ENCODE measurements around the gene MRM2. TPM values are rescaled to one million over a fixed set of nuclear protein-coding genes. Genes with fewer than 3 reads are reported as not detected.

Gene MRM2
- total RNA-seq, 4 donors from 2014 or later, result 16.0 to 21.9 (median 17.8) TPM

DNA sequence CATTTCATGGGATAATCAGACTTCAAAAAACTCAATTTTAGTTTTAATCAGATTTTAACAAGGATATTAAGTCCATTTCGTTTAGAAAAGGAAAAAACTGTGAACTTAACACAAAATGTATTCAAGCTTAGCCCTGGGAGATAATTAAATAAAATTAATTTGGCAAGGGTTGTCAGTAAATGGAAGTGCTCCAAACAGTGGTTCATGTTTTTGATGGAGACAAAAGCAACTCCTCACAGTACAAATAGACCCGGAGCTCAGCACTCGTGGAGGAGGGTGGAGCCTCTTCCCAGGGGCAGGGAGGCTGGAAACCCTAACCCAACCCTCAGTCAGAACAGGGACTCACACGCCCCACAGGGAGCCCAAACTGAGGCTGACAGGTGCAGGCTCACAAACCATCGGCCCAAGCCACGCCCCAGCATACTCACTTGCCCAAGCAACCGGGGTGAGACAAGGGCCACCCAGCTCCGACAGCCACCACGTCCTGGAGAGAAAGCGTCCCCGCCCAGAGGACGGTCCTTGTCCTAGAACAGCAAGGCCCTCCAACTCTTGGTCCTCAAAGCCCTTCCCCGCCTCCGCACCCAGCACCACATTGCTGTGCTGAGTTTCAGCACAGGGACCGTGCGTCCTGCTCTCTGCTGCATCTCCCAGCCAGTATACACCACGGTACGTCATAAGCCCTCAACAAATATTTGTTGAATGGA lies 49.0 kb downstream of the MRM2 start:
- ATAC-seq, result no peak
- WGBS, 2 donors (ENCODE audit: low coverage in 1 of 2), result 59 to 92% methylated on average over 3 to 4 of the region's 18 CpGs
- Histone ChIP-seq H3K4me1 (peaks cover 0 to 7% (median 0%) of the 10 kb centered on the region in 3 donors), H3K9me3 (peaks cover 0 to 8% (median 0%) of the 10 kb centered on the region in 3 donors), H3K27ac (no peak overlapping the region), H3K4me3 (no peak overlapping the region), H3K36me3 (peaks cover 0 to 44% of the 10 kb centered on the region in 2 donors), H3K27me3 (no peaks in the 10 kb centered on the region)
- no peak for TF ChIP-seq POLR2A (IDR thresholded peaks at IDR 0.05)
- no peak for TF ChIP-seq POLR2AphosphoS5 (IDR thresholded peaks at IDR 0.05)
- no peak for TF ChIP-seq EP300 (IDR thresholded peaks at IDR 0.05)
- TF ChIP-seq, protein P1, sequence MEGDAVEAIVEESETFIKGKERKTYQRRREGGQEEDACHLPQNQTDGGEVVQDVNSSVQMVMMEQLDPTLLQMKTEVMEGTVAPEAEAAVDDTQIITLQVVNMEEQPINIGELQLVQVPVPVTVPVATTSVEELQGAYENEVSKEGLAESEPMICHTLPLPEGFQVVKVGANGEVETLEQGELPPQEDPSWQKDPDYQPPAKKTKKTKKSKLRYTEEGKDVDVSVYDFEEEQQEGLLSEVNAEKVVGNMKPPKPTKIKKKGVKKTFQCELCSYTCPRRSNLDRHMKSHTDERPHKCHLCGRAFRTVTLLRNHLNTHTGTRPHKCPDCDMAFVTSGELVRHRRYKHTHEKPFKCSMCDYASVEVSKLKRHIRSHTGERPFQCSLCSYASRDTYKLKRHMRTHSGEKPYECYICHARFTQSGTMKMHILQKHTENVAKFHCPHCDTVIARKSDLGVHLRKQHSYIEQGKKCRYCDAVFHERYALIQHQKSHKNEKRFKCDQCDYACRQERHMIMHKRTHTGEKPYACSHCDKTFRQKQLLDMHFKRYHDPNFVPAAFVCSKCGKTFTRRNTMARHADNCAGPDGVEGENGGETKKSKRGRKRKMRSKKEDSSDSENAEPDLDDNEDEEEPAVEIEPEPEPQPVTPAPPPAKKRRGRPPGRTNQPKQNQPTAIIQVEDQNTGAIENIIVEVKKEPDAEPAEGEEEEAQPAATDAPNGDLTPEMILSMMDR (IDR thresholded peaks at IDR 0.05), result no peak

DNA sequence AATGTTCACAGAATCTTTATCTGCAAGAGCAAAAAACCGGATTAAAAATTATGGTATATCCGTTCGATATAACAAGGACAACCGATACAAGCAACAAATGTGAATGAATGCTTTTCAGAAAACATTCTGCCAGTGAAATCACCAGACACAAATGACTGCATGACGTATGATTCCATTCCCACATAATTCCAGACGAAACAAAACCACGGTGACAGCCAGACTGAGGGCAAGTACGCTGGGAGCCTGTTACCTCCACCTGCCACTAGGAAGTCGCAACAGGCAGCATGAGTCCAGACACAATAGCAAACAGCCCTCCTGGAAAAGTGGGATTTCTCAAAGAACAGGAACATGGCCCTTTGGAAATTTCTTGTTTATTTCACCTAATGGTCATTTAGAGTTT lies 51.0 kb downstream of the MRM2 start:
- no peak for ATAC-seq
- no peaks in the 10 kb centered on the region for H3K27me3 ChIP-seq
- WGBS, 2 donors (ENCODE audit: low coverage in 1 of 2), result 92 to 97% methylated on average over 8 to 9 of the region's 9 CpGs
- H3K9me3 ChIP-seq, result peaks cover 0 to 8% (median 0%) of the 10 kb centered on the region in 3 donors
- no peaks in the 10 kb centered on the region for H3K4me1 ChIP-seq
- peaks cover 0 to 33% of the 10 kb centered on the region in 2 donors for H3K36me3 ChIP-seq
- no peak for TF ChIP-seq POLR2AphosphoS5 (IDR thresholded peaks at IDR 0.05)
- no peak for TF ChIP-seq POLR2A (IDR thresholded peaks at IDR 0.05)
- no peak for TF ChIP-seq EP300 (IDR thresholded peaks at IDR 0.05)
- TF ChIP-seq, protein P1 (IDR thresholded peaks at IDR 0.05), result no peak
- no peak overlapping the region for H3K27ac ChIP-seq
- no peak overlapping the region for H3K4me3 ChIP-seq

DNA sequence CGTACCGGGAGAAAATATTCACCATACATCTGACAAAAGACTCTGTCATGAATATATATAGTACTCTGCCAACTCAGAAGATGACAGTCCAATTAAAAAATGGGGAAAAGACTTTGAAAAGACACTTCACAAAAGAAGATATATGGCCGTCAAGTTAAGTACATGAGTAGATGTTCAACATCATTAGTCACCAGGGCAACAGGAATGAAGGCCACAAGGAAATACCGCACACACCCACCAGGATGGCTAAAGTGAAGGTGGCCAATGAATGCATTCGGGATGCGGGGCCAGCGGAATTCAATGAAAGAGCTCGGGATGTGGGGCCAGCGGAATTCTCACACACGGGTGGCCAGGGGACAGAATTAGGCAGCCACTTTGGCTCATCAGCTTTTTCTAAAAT lies 51.5 kb downstream of the MRM2 start:
- Histone ChIP-seq H3K4me1 (no peaks in the 10 kb centered on the region), H3K27me3 (no peaks in the 10 kb centered on the region), H3K9me3 (peaks cover 0 to 4% (median 0%) of the 10 kb centered on the region in 3 donors), H3K36me3 (peaks cover 0 to 28% of the 10 kb centered on the region in 2 donors), H3K27ac (no peak overlapping the region), H3K4me3 (no peak overlapping the region)
- 88 to 89% methylated on average over 8 to 10 of the region's 10 CpGs for WGBS, 2 donors (ENCODE audit: low coverage in 1 of 2)
- ATAC-seq, result no peak
- TF ChIP-seq, protein P1 (IDR thresholded peaks at IDR 0.05), result no peak
- TF ChIP-seq POLR2A (IDR thresholded peaks at IDR 0.05), result no peak
- no peak for TF ChIP-seq POLR2AphosphoS5 (IDR thresholded peaks at IDR 0.05)
- TF ChIP-seq EP300 (IDR thresholded peaks at IDR 0.05), result no peak

DNA sequence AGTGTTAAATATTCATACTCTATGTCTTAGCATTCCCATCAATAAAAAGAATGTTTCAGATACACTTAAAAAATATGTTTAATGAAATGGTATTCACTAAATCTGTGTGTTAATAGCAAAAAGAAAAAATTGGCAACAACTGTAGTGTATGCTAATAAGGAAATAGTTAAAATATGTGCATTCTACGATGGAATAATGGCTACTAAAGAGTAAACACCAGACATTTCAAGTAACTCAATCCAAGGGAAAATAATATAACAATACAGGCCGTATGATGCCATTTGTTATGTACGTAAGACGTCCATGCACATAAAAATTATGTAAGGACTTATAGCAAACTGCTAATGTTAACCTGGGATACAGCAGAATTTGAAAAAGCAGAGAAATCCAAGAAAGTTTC lies 55.8 kb downstream of the MRM2 start:
- H3K27me3 ChIP-seq, result no peaks in the 10 kb centered on the region
- peaks cover 0 to 17% of the 10 kb centered on the region in 2 donors for H3K36me3 ChIP-seq
- no peak overlapping the region for H3K27ac ChIP-seq
- no peak for TF ChIP-seq POLR2AphosphoS5 (IDR thresholded peaks at IDR 0.05)
- TF ChIP-seq POLR2A (IDR thresholded peaks at IDR 0.05), result no peak
- TF ChIP-seq, protein P1 (IDR thresholded peaks at IDR 0.05), result no peak
- TF ChIP-seq EP300 (IDR thresholded peaks at IDR 0.05), result no peak
- WGBS, 2 donors (ENCODE audit: low coverage in 1 of 2), result 82 to 85% methylated on average over 4 of the region's 4 CpGs
- H3K9me3 ChIP-seq, result no peaks in the 10 kb centered on the region
- no peaks in the 10 kb centered on the region for H3K4me1 ChIP-seq
- no peak for ATAC-seq
- H3K4me3 ChIP-seq, result no peak overlapping the region

DNA sequence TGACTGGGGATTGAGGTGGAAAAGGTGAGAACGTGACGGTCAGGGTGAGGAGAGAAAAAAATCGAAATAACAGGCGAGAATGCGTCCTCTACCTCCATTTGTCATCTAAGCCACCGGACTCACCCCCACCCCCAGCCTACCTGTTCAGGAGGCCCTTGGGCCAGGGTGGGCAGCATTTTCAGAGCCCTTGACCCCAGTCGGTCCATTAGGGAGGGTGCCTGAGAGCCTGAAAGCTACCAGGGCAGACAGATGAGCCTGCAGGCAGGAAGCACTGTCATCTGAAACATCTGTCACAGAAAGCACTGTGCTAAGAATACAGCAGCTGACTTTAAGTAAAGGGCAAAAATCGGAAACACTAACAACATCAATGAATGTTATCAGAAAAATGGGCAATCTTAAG lies 56.3 kb downstream of the MRM2 start:
- no peak for ATAC-seq

More for the DNA sequence above, 56.3 kb downstream of the MRM2 start:
- no peaks in the 10 kb centered on the region for H3K9me3 ChIP-seq
- no peak overlapping the region for H3K4me3 ChIP-seq
- 83 to 89% methylated on average over 2 to 7 of the region's 8 CpGs for WGBS, 2 donors (ENCODE audit: low coverage in 1 of 2)
- H3K4me1 ChIP-seq, result no peaks in the 10 kb centered on the region
- H3K36me3 ChIP-seq, result peaks cover 0 to 20% of the 10 kb centered on the region in 2 donors
- no peaks in the 10 kb centered on the region for H3K27me3 ChIP-seq
- no peak for TF ChIP-seq EP300 (IDR thresholded peaks at IDR 0.05)
- no peak for TF ChIP-seq POLR2AphosphoS5 (IDR thresholded peaks at IDR 0.05)
- TF ChIP-seq, protein P1 (IDR thresholded peaks at IDR 0.05), result no peak
- TF ChIP-seq POLR2A (IDR thresholded peaks at IDR 0.05), result no peak
- no peak overlapping the region for H3K27ac ChIP-seq

All from gastroesophageal sphincter (tissue), 4 donors.